ENCODE data around the gene COX17. TPM values are rescaled to one million over a fixed set of nuclear protein-coding genes. Genes with fewer than 3 reads are reported as not detected.

COX17 gene
- polyA plus RNA-seq, 2 of the 4 experiments (the other 2 are of a cell fraction), result 79.0 to 149 TPM

- TF ChIP-seq RNF2 (IDR thresholded peaks at IDR 0.05; ENCODE audit: borderline replicate concordance, low read depth), result no peak
Measured at GRCh38 chr3:119677641-119677934, 382 bp upstream of the COX17 start (continued).

- POLR2A ChIA-PET, result interaction anchor here (1.1 kb wide), 1 partner anchor 13 kb away, joined by 3 read pairs; no protein-coding TSS in a partner anchor
- Histone ChIP-seq H3K4me1 (peaks cover 14% of the 10 kb centered on the region; the same call in 2 of the 3 replicates), H3K4me2 (peak overlapping the region; percentile 95), H3K27ac (peak overlapping the region; percentile 81 to 86; a peak in 3 of 6 replicates), H3K4me3 (peak overlapping the region; percentile 70), H3K9me3 (no peaks in the 10 kb centered on the region)
- 73% methylated on average over 1 of the region's 1 CpG for WGBS (ENCODE audit: missing lambda C conversion rate)
- ATAC-seq (no peak), FAIRE-seq (no peak), DNase-seq (ENCODE audit: low read depth in 1 of 2, low spot score in 1 of 2) (no peak)
- TF ChIP-seq CHD4 (IDR thresholded peaks at IDR 0.05; ENCODE audit: borderline replicate concordance) (no peak), SMC3 (IDR thresholded peaks at IDR 0.05) (no peak), HOXB5 (CRISPR knock-in tag; IDR thresholded peaks at IDR 0.05) (no peak), TP53 (CRISPR knock-in tag; IDR thresholded peaks at IDR 0.05) (no peak), FOSL2 (IDR thresholded peaks at IDR 0.05) (no peak), FOSL2 (CRISPR knock-in tag; IDR thresholded peaks at IDR 0.05) (no peak), MAX (IDR thresholded peaks at IDR 0.05) (no peak), HMGXB4 (CRISPR knock-in tag; IDR thresholded peaks at IDR 0.05; ENCODE audit: borderline replicate concordance) (no peak), CBX2 (IDR thresholded peaks at IDR 0.05; ENCODE audit: borderline replicate concordance, low read depth) (no peak), RARB (CRISPR knock-in tag; IDR thresholded peaks at IDR 0.05) (no peak), MAFK (IDR thresholded peaks at IDR 0.05; ENCODE audit: partially characterized antibody) (no peak), BHLHE40 (IDR thresholded peaks at IDR 0.05; ENCODE audit: low read depth, low read length) (no peak), RAD21 (conservative IDR thresholded peaks at IDR 0.05 in 1 of 2, IDR thresholded peaks at IDR 0.05 in 1 of 2) (no peak), RFX5 (IDR thresholded peaks at IDR 0.05) (no peak), TFCP2L1 (CRISPR knock-in tag; IDR thresholded peaks at IDR 0.05) (no peak), REST (IDR thresholded peaks at IDR 0.05) (no peak), NR3C1 (IDR thresholded peaks at IDR 0.05) (no peak), EHMT2 (IDR thresholded peaks at IDR 0.05; ENCODE audit: low read depth) (no peak)
- CTCF ChIA-PET, result interaction anchor here (0.6 to 1.5 kb wide), 4 partner anchors 14 to 792 kb away, joined by 3 to 4 read pairs (median 4); partner anchors contain the start of gene CD80
Measured at GRCh38 chr3:119676020-119676419, 1.2 kb downstream of the COX17 start.

- peak overlapping the region; percentile 95 for H3K4me2 ChIP-seq
- no peak overlapping the region for H3K27ac ChIP-seq
- no peak for ATAC-seq
- CTCF ChIA-PET, result interaction anchor here (0.8 to 1.5 kb wide), 3 partner anchors 14 to 116 kb away, joined by 3 to 4 read pairs (median 4); partner anchors contain the start of gene CD80
- POLR2A ChIA-PET, result no interaction called here
- no peaks in the 10 kb centered on the region for H3K9me3 ChIP-seq
- DNase-seq (ENCODE audit: low read depth in 1 of 2, low spot score in 1 of 2), result no peak
- no peak for FAIRE-seq
- 87% methylated on average over 5 of the region's 5 CpGs for WGBS (ENCODE audit: missing lambda C conversion rate)
- TF ChIP-seq TFCP2L1 (CRISPR knock-in tag; IDR thresholded peaks at IDR 0.05), result no peak
- H3K4me1 ChIP-seq, result peaks cover 15% of the 10 kb centered on the region; the same call in 2 of the 3 replicates
- H3K4me3 ChIP-seq, result no peak overlapping the region
Measured at GRCh38 chr3:119675188-119675874, 1.9 kb downstream of the COX17 start.
